Skeletal muscle satellite cell (primary cell): ENCODE data around the gene KIRREL1.
A peak's percentile ranks its signal among the peaks of the same experiment; 100 is the strongest.

Experiments
- H3K27me3 ChIP-seq: 2 replicates; pipeline ENCODE4 v1.7.0; 2013; ENCODE audit warnings: low read length; ENCODE audit not compliant: control insufficient read depth, insufficient read depth
- H3K36me3 ChIP-seq: 2 replicates; pipeline ENCODE4 v1.7.0; 2013; ENCODE audit warnings: mild to moderate bottlenecking, control low read depth, low read length; ENCODE audit not compliant: insufficient read depth
- H3K4me1 ChIP-seq: 2 replicates; pipeline ENCODE4 v1.7.0; 2013; ENCODE audit warnings: low read length; ENCODE audit not compliant: control insufficient read depth, insufficient read depth
- H3K4me2 ChIP-seq: 2 replicates; pipeline ENCODE4 v1.7.0; 2013; ENCODE audit warnings: mild to moderate bottlenecking, low read length
- H3K4me3 ChIP-seq: 2 replicates; pipeline ENCODE4 v1.7.0; 2013; ENCODE audit warnings: low read length
- H3K9ac ChIP-seq: 2 replicates; pipeline ENCODE4 v1.7.0; 2013; ENCODE audit warnings: mild to moderate bottlenecking, low read depth, low read length, moderate library complexity
- H3K9me3 ChIP-seq: replicated peaks from 2 replicates; pipeline ENCODE4 v1.7.0; 2013; ENCODE audit warnings: mild to moderate bottlenecking, control low read depth, low read length

KIRREL1 gene

GRCh38 chr1:158145173-158145719 is 151.8 kb downstream of the KIRREL1 start:
- Histone ChIP-seq H3K4me3 (no peak overlapping the region), H3K9me3 (no peaks in the 10 kb centered on the region), H3K27me3 (peaks cover 5% of the 10 kb centered on the region), H3K4me1 (peaks cover 11% of the 10 kb centered on the region), H3K36me3 (no peaks in the 10 kb centered on the region), H3K9ac (no peak overlapping the region), H3K4me2 (no peak overlapping the region)

GRCh38 chr1:158146165-158146564 is 152.7 kb downstream of the KIRREL1 start:
- Histone ChIP-seq H3K27me3 (peaks cover 5% of the 10 kb centered on the region), H3K9ac (no peak overlapping the region), H3K9me3 (no peaks in the 10 kb centered on the region), H3K4me1 (peaks cover 11% of the 10 kb centered on the region), H3K4me2 (no peak overlapping the region), H3K4me3 (no peak overlapping the region), H3K36me3 (no peaks in the 10 kb centered on the region)

GRCh38 chr1:158146739-158147138 is 153.3 kb downstream of the KIRREL1 start:
- Histone ChIP-seq H3K9ac (no peak overlapping the region), H3K9me3 (no peaks in the 10 kb centered on the region), H3K27me3 (peaks cover 5% of the 10 kb centered on the region), H3K4me2 (no peak overlapping the region), H3K4me3 (no peak overlapping the region), H3K4me1 (peaks cover 11% of the 10 kb centered on the region), H3K36me3 (no peaks in the 10 kb centered on the region)

- Histone ChIP-seq H3K36me3 (no peaks in the 10 kb centered on the region), H3K4me1 (peaks cover 11% of the 10 kb centered on the region), H3K9ac (no peak overlapping the region), H3K9me3 (no peaks in the 10 kb centered on the region), H3K4me3 (no peak overlapping the region), H3K4me2 (no peak overlapping the region), H3K27me3 (peaks cover 5% of the 10 kb centered on the region)
Observed at GRCh38 chr1:158147401-158147800, 154.0 kb downstream of the KIRREL1 start.

GRCh38 chr1:158147869-158148268 is 154.4 kb downstream of the KIRREL1 start:
- Histone ChIP-seq H3K36me3 (no peaks in the 10 kb centered on the region), H3K4me1 (peaks cover 11% of the 10 kb centered on the region), H3K4me3 (no peak overlapping the region), H3K27me3 (peaks cover 5% of the 10 kb centered on the region), H3K4me2 (no peak overlapping the region), H3K9ac (no peak overlapping the region), H3K9me3 (no peaks in the 10 kb centered on the region)

- Histone ChIP-seq H3K9ac (no peak overlapping the region), H3K36me3 (no peaks in the 10 kb centered on the region), H3K27me3 (no peaks in the 10 kb centered on the region), H3K4me3 (no peak overlapping the region), H3K4me2 (peak overlapping the region; percentile 89), H3K4me1 (peaks cover 11% of the 10 kb centered on the region), H3K9me3 (no peaks in the 10 kb centered on the region)
Observed at GRCh38 chr1:158148468-158148867, 155.0 kb downstream of the KIRREL1 start.

- Histone ChIP-seq H3K4me1 (peaks cover 11% of the 10 kb centered on the region), H3K4me2 (peak overlapping the region; percentile 89), H3K9me3 (no peaks in the 10 kb centered on the region), H3K4me3 (peak overlapping the region; percentile 69), H3K27me3 (no peaks in the 10 kb centered on the region), H3K9ac (peak overlapping the region; percentile 51), H3K36me3 (no peaks in the 10 kb centered on the region)
Observed at GRCh38 chr1:158149175-158149574, 155.7 kb downstream of the KIRREL1 start.
